SK-N-MC (cell line): Measurements from ENCODE around the gene CMTR2.

Experiments
- DNase-seq: peaks from one replicate; pipeline ENCODE4 v3.0.0-alpha.2; 2011; ENCODE audit warnings: low read depth, low spot score
- H3K27ac ChIP-seq: fragments of 200-600 bp; sonication (generic); 2 replicates; pipeline ENCODE4 v1.5.1; 2016; ENCODE audit warnings: mixed run types
- H3K36me3 ChIP-seq: fragments of 200-600 bp; sonication (generic); 2 replicates; pipeline ENCODE4 v1.6.1; 2017; ENCODE audit warnings: antibody characterized with exemption, low read length, mixed read lengths; ENCODE audit not compliant: insufficient read depth
- H3K4me3 ChIP-seq: fragments of 200-600 bp; sonication (generic); 2 replicates; pipeline ENCODE4 v1.5.1; 2016
- H3K9ac ChIP-seq: fragments of 200-600 bp; sonication (generic); 2 replicates; pipeline ENCODE4 v1.8.0; 2017; ENCODE audit warnings: mixed run types, mixed read lengths; ENCODE audit not compliant: insufficient read length
- H3K9me3 ChIP-seq: fragments of 200-600 bp; sonication (generic); 2 replicates; pipeline ENCODE4 v1.6.1; 2017; ENCODE audit warnings: low read depth, mild to moderate bottlenecking, antibody characterized with exemption, low read length, moderate library complexity, mixed read lengths
- EZH2 ChIP-seq: fragments of 200-600 bp; sonication (generic); IDR thresholded peaks from one replicate; pipeline ENCODE4 v1.6.1; 2017; ENCODE audit warnings: antibody characterized with exemption
- FOXP2 ChIP-seq: optimal IDR thresholded peaks from 2 replicates; pipeline ENCODE3; 2011; ENCODE audit warnings: mild to moderate bottlenecking, moderate library complexity; ENCODE audit not compliant: insufficient read depth; ENCODE audit errors: extremely low read length, control extremely low read depth
- POLR2AphosphoS5 ChIP-seq: IDR thresholded peaks from 2 replicates; pipeline ENCODE4 v1.6.1; 2012; ENCODE audit warnings: mild to moderate bottlenecking, low read depth, low read length, borderline replicate concordance

CMTR2 gene

GRCh38 chr16:71289732-71290062 lies 495 bp upstream of the CMTR2 start:
- DNase-seq = no peak
- H3K9me3 ChIP-seq = no peaks in the 10 kb centered on the region
- H3K36me3 ChIP-seq = peaks cover 9% of the 10 kb centered on the region; the same call in 1 of the 2 replicates
- no peak overlapping the region for H3K9ac ChIP-seq
- no peak for TF ChIP-seq FOXP2
- TF ChIP-seq POLR2AphosphoS5 = no peak
- no peak for TF ChIP-seq EZH2
- no peak overlapping the region for H3K27ac ChIP-seq
- H3K4me3 ChIP-seq = peak overlapping the region; percentile 86

GRCh38 chr16:71288570-71288889 lies 672 bp downstream of the CMTR2 start:
- H3K27ac ChIP-seq = 0 out of 2 replicates have a peak overlapping the region, but pooled peaks have one; percentile 19
- no peak for DNase-seq
- no peaks in the 10 kb centered on the region for H3K9me3 ChIP-seq
- peaks cover 11% of the 10 kb centered on the region; the same call in 1 of the 2 replicates for H3K36me3 ChIP-seq
- TF ChIP-seq FOXP2 = no peak
- TF ChIP-seq EZH2 = no peak
- no peak for TF ChIP-seq POLR2AphosphoS5
- peak overlapping the region; percentile 86 for H3K9ac ChIP-seq
- H3K4me3 ChIP-seq = peak overlapping the region; percentile 86

- no peaks in the 10 kb centered on the region for H3K9me3 ChIP-seq
- TF ChIP-seq POLR2AphosphoS5 = no peak
- no peak overlapping the region for H3K27ac ChIP-seq
- DNase-seq = no peak
- H3K36me3 ChIP-seq = peaks cover 11% of the 10 kb centered on the region; the same call in 1 of the 2 replicates
- no peak overlapping the region for H3K9ac ChIP-seq
- no peak overlapping the region for H3K4me3 ChIP-seq
Measured at GRCh38 chr16:71287911-71288310, 1.3 kb downstream of the CMTR2 start.

- H3K4me3 ChIP-seq = no peak overlapping the region
- no peaks in the 10 kb centered on the region for H3K9me3 ChIP-seq
- TF ChIP-seq POLR2AphosphoS5 (no peak), EZH2 (no peak), FOXP2 (no peak)
- DNase-seq = no peak
- H3K36me3 ChIP-seq = peaks cover 11% of the 10 kb centered on the region; the same call in 1 of the 2 replicates
- H3K9ac ChIP-seq = no peak overlapping the region
- no peak overlapping the region for H3K27ac ChIP-seq
Measured at GRCh38 chr16:71287454-71287853, 1.7 kb downstream of the CMTR2 start.

GRCh38 chr16:71283612-71284011 lies 5.6 kb downstream of the CMTR2 start:
- Histone ChIP-seq H3K9ac (no peak overlapping the region), H3K27ac (no peak overlapping the region), H3K4me3 (no peak overlapping the region), H3K9me3 (no peaks in the 10 kb centered on the region), H3K36me3 (peaks cover 11% of the 10 kb centered on the region; the same call in 1 of the 2 replicates)
- TF ChIP-seq POLR2AphosphoS5 (no peak), FOXP2 (no peak), EZH2 (no peak)
- DNase-seq = no peak

- no peaks in the 10 kb centered on the region for H3K9me3 ChIP-seq
- no peak for TF ChIP-seq POLR2AphosphoS5
- no peak for TF ChIP-seq FOXP2
- no peak for TF ChIP-seq EZH2
- H3K36me3 ChIP-seq = peaks cover 11% of the 10 kb centered on the region; the same call in 1 of the 2 replicates
- H3K4me3 ChIP-seq = no peak overlapping the region
- H3K27ac ChIP-seq = no peak overlapping the region
- no peak for DNase-seq
- H3K9ac ChIP-seq = no peak overlapping the region
Measured at GRCh38 chr16:71282943-71283342, 6.3 kb downstream of the CMTR2 start.

- no peak overlapping the region for H3K4me3 ChIP-seq
- no peaks in the 10 kb centered on the region for H3K9me3 ChIP-seq
- H3K9ac ChIP-seq = no peak overlapping the region
- H3K27ac ChIP-seq = no peak overlapping the region
- DNase-seq = no peak
- no peaks in the 10 kb centered on the region for H3K36me3 ChIP-seq
- no peak for TF ChIP-seq EZH2
- TF ChIP-seq POLR2AphosphoS5 = no peak
- no peak for TF ChIP-seq FOXP2
Measured at GRCh38 chr16:71276589-71277334, 12.4 kb downstream of the CMTR2 start.

- Histone ChIP-seq H3K4me3 (no peak overlapping the region), H3K27ac (no peak overlapping the region), H3K36me3 (no peaks in the 10 kb centered on the region), H3K9me3 (no peaks in the 10 kb centered on the region), H3K9ac (no peak overlapping the region)
- TF ChIP-seq FOXP2 (no peak), EZH2 (no peak), POLR2AphosphoS5 (no peak)
- DNase-seq = no peak
Measured at GRCh38 chr16:71273384-71273783, 15.8 kb downstream of the CMTR2 start.

- Histone ChIP-seq H3K9me3 (no peaks in the 10 kb centered on the region), H3K4me3 (no peak overlapping the region), H3K9ac (no peak overlapping the region), H3K27ac (no peak overlapping the region), H3K36me3 (no peaks in the 10 kb centered on the region)
- DNase-seq = no peak
- no peak for TF ChIP-seq POLR2AphosphoS5
- TF ChIP-seq FOXP2 = no peak
- no peak for TF ChIP-seq EZH2
Measured at GRCh38 chr16:71264299-71264698, 24.9 kb downstream of the CMTR2 start.
